Parathyroid adenoma (tissue), 2 donors: ENCODE measurements around the gene KREMEN1.
A peak's percentile ranks its signal among the peaks of the same experiment; 100 is the strongest.

Experiments used
- H2AFZ ChIP-seq: fragments of 300-600 bp; sonication (generic); one replicate; pipeline ENCODE4 v1.7.0; 2017; ENCODE audit warnings: antibody characterized with exemption, mild to moderate bottlenecking
- H3K27ac ChIP-seq: fragments of 300-600 bp; sonication (generic); one replicate; pipeline ENCODE4 v1.7.0; 2017
- H3K27me3 ChIP-seq: fragments of 300-600 bp; sonication (generic); one replicate; pipeline ENCODE4 v1.7.0; 2017; ENCODE audit warnings: low read length; ENCODE audit not compliant: control insufficient read depth, insufficient read depth
- H3K36me3 ChIP-seq: fragments of 300-600 bp; sonication (generic); one replicate; pipeline ENCODE4 v1.7.0; 2017; ENCODE audit warnings: low read length; ENCODE audit not compliant: control insufficient read depth, insufficient read depth
- H3K4me1 ChIP-seq: fragments of 300-600 bp; sonication (generic); one replicate; pipeline ENCODE4 v1.7.0; 2017; ENCODE audit warnings: control low read depth
- H3K4me2 ChIP-seq: fragments of 300-600 bp; sonication (generic); one replicate; pipeline ENCODE4 v1.7.0; 2017; ENCODE audit warnings: low read length
- H3K4me3 ChIP-seq: fragments of 300-600 bp; sonication (generic); one replicate; pipeline ENCODE4 v1.7.0; 2017; ENCODE audit warnings: low read depth, low read length
- H3K79me2 ChIP-seq: fragments of 300-600 bp; sonication (generic); one replicate; pipeline ENCODE4 v1.7.0; 2017; ENCODE audit warnings: control low read depth
- H3K9ac ChIP-seq: fragments of 300-600 bp; sonication (generic); one replicate; pipeline ENCODE4 v1.7.0; 2017; ENCODE audit warnings: mild to moderate bottlenecking
- H3K9me3 ChIP-seq: fragments of 300-600 bp; sonication (generic); one replicate; pipeline ENCODE4 v1.7.0; 2017; ENCODE audit warnings: low read length; ENCODE audit not compliant: control insufficient read depth
- TF ChIP-seq, protein P1 (sequence below): fragments of 300-600 bp; sonication (generic); IDR thresholded peaks from one replicate; pipeline ENCODE4 v1.7.0; 2017; ENCODE audit warnings: antibody characterized with exemption, mild to moderate bottlenecking
- donor health status: primary hyperparathyroidism.

The KREMEN1 gene

DNA sequence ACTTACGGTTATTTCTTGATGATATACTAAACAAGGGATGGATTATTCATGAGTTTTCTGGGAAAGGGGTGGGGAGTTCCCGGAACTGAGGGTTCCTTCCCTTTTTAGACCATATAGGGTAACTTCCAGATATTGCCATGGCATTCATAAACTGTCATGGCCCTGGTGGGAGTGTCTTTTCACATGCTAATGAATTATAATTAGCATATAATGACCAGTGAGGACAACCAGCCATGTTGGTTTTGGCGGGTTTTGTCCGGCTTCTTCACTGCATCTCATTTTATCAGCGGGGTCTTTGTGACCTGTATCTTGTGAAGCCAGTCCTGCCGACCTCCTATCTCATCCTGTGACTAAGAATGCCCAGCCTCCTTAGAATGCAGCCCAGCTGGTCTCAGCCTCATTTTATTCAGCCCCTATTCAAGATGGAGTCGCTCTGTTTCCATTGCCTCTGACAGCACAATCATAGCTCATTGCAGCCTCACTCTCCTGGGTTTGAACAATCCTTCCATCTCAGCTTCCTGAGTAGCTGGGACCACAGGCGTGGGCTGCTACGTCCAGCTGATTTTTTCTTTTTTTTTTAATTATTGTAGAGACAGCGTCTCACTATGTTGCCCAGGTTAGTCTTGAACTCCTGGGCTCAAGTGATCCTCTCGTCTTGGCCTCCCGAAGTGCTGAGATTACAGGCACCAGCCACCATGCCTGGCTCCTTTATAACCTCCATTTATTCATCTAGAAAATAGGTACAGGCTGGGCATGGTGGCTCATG is 80.3 kb downstream of the KREMEN1 start:
- Histone ChIP-seq H3K27ac (no peak overlapping the region), H3K4me3 (no peak overlapping the region), H3K27me3 (no peaks in the 10 kb centered on the region), H3K4me2 (no peak overlapping the region), H3K4me1 (no peaks in the 10 kb centered on the region), H3K9ac (no peak overlapping the region), H3K79me2 (no peaks in the 10 kb centered on the region), H3K36me3 (no peaks in the 10 kb centered on the region), H2AFZ (no peak overlapping the region), H3K9me3 (no peaks in the 10 kb centered on the region)
- TF ChIP-seq, protein P1, sequence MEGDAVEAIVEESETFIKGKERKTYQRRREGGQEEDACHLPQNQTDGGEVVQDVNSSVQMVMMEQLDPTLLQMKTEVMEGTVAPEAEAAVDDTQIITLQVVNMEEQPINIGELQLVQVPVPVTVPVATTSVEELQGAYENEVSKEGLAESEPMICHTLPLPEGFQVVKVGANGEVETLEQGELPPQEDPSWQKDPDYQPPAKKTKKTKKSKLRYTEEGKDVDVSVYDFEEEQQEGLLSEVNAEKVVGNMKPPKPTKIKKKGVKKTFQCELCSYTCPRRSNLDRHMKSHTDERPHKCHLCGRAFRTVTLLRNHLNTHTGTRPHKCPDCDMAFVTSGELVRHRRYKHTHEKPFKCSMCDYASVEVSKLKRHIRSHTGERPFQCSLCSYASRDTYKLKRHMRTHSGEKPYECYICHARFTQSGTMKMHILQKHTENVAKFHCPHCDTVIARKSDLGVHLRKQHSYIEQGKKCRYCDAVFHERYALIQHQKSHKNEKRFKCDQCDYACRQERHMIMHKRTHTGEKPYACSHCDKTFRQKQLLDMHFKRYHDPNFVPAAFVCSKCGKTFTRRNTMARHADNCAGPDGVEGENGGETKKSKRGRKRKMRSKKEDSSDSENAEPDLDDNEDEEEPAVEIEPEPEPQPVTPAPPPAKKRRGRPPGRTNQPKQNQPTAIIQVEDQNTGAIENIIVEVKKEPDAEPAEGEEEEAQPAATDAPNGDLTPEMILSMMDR = no peak

DNA sequence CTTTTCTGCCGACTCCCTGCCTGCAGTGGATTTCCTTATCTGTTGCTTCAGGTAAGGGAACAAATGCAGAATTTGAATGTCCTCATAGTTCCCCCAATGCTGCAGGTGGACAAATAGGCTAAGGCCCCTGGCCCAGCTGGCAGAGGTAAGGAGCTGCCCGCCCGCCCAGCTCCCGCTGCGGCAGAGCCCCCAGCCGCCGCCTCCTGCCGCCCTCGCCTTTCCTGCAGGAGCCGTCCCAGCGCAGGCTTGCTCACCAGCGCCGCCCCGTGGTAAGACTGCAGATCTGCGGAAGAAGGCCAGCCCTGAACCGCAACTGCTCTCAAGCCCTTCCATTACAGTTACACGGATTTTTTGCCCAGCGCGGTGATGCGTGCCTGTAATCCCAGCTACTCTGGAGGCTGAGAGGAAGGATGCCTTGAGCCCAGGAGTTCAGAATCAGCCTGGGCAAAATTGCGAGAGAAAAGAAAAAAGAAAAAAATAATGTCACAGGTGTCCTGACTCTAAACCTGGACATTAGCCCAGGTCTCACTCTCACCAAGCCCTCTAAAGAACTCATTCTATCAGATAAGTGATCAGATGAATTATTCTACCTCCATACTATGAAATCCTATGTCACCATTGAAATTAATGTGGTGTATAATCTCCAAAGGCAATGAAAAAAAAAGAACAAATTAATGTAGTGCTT is 81.7 kb downstream of the KREMEN1 start:
- Histone ChIP-seq H3K9ac (no peak overlapping the region), H3K4me1 (no peaks in the 10 kb centered on the region), H3K27me3 (no peaks in the 10 kb centered on the region), H3K4me3 (no peak overlapping the region), H3K4me2 (peak overlapping the region; percentile 47), H3K79me2 (no peaks in the 10 kb centered on the region), H3K9me3 (no peaks in the 10 kb centered on the region), H3K27ac (no peak overlapping the region), H3K36me3 (no peaks in the 10 kb centered on the region), H2AFZ (peak overlapping the region; percentile 11)
- TF ChIP-seq, protein P1 = peak; percentile 71

DNA sequence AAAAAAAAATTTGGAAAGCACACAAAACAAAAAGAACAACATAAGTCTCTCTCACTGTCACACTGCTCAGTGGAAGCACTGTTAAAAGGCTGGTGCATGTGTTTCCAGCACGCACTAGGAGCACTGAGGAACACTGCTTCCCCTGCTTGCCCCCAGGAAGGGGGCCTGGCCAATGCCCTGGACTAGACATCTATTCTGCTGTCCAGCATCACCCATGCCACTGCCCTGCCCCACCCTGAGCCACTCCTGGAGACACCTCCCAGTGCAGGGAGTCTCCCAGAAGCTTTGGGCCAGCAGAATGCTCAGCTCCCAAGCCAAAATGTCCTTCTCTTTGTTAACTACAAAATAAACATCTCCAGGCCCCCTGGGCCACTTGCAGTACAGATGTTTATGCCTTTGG is 83.1 kb downstream of the KREMEN1 start:
- TF ChIP-seq, protein P1 = no peak
- H3K36me3 ChIP-seq = no peaks in the 10 kb centered on the region

DNA sequence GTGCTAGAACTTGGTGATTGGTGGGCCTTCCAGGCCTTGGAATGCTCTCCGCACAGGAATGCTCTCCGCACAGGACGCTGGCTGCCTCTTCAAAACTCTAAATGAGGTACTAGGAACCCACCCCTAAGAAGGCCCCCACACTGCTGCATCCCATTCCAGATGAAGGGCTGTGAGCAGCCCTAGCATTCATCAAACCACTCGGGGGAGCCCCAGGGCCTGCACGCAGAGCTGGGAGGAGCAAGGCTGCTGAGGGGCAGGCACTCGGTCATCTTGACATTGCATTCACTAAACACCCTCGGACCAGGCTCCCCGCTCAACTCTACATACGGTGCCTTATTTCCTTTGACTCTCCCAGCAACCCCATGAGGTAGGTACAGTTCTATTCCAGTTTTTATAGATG is 83.7 kb downstream of the KREMEN1 start:
- TF ChIP-seq, protein P1 = no peak
- Histone ChIP-seq H3K9me3 (no peaks in the 10 kb centered on the region), H3K27me3 (no peaks in the 10 kb centered on the region), H3K79me2 (no peaks in the 10 kb centered on the region), H3K9ac (no peak overlapping the region), H3K4me2 (no peak overlapping the region), H3K27ac (no peak overlapping the region), H3K4me1 (no peaks in the 10 kb centered on the region), H2AFZ (no peak overlapping the region), H3K36me3 (no peaks in the 10 kb centered on the region), H3K4me3 (no peak overlapping the region)

More for the DNA sequence above, 83.1 kb downstream of the KREMEN1 start:
- no peaks in the 10 kb centered on the region for H3K9me3 ChIP-seq
- no peak overlapping the region for H3K4me3 ChIP-seq
- H3K4me2 ChIP-seq = no peak overlapping the region
- H3K79me2 ChIP-seq = no peaks in the 10 kb centered on the region
- H3K27me3 ChIP-seq = no peaks in the 10 kb centered on the region
- H3K4me1 ChIP-seq = no peaks in the 10 kb centered on the region
- H2AFZ ChIP-seq = no peak overlapping the region
- H3K27ac ChIP-seq = no peak overlapping the region
- no peak overlapping the region for H3K9ac ChIP-seq
